ENCODE measurements around the gene VPS37B. TPM values are rescaled to one million over a fixed set of nuclear protein-coding genes. Genes with fewer than 3 reads are reported as not detected.

Gene VPS37B
- total RNA-seq, 1 experiment from 2014 or later, result 12.3 TPM

DNA sequence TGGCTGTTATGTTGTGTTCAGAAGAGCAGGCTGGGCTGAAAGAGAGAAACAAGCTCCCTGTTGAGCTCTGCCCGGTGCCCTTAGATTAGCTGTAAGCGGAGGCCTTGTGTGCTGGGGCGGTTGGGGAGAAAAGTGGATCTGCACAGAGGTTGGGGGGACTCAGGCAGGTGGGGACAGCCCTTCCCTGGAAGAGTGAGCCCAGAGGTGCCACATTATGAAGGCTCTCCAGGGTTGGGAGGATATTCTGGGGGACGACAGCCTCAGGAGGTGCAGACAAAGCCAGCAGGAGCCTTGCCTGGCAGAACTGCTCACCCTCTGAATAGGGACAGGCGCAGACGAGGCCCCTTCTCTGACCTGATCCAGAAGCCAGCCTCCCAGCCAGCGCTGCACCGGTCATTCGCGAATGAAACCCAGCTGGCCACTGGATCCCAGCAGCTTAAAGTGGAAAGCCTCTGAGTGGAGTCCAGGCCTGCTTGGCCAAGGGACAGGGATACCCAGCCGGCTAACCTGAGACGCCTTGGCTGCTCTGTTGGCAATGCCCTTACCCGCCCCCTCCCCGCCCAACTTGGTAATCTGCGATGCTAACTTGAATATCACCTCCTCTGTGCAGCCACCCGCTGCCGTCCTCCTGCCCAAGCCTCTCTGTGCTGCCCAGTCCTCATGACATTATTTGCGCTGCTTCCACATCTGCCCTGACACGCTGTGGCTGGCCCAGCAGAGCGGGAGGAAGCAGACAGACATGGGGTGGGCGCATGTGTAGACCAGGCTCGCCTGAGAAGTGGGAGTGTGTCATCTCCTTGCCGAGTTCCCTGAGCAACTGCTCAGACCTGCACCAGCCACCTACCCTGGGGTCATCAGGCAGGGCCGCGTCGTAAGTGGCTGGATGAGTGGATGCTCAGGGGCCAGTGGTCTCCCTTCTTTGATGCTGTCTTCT, 55.1 kb downstream of the VPS37B start:
- Histone ChIP-seq H4K20me1 (ENCODE audit: control insufficient read depth, insufficient read depth, insufficient read length) (no peaks in the 10 kb centered on the region), H3T11ph (ENCODE audit: low read length) (no peak overlapping the region), H4K8ac (replicated peaks; ENCODE audit: insufficient read length, low read depth, low read length) (no peak overlapping the region), H4K91ac (ENCODE audit: insufficient read length, low read depth, low read length) (no peak overlapping the region), H2BK120ac (ENCODE audit: low read depth, low read length, poor library complexity, severe bottlenecking) (no peak overlapping the region), H3K79me1 (ENCODE audit: insufficient read depth, low read depth, low read length, poor library complexity, severe bottlenecking) (no peaks in the 10 kb centered on the region), H3K27me3 (ENCODE audit: insufficient read depth, low read length) (peaks cover 10% of the 10 kb centered on the region), H4K5ac (ENCODE audit: insufficient read length, low read depth, low read length) (no peak overlapping the region), H2AFZ (ENCODE audit: low read length) (no peak overlapping the region), H2BK20ac (ENCODE audit: low read depth, low read length, poor library complexity, severe bottlenecking) (no peak overlapping the region), H3K18ac (ENCODE audit: insufficient read length, low read depth, low read length) (peak overlapping the region; percentile 41), H2AK5ac (ENCODE audit: insufficient read length, low read length) (no peak overlapping the region), H3K79me2 (ENCODE audit: insufficient read depth, low read length) (no peaks in the 10 kb centered on the region; the same call in 1 of the 2 replicates), H3K4me1 (ENCODE audit: insufficient read depth, low read length) (peaks cover 3% of the 10 kb centered on the region; the same call in 1 of the 2 replicates), H3K23ac (ENCODE audit: insufficient read length, low read depth, low read length) (no peak overlapping the region), H2BK15ac (ENCODE audit: low read depth, low read length) (no peak overlapping the region), H2BK5ac (ENCODE audit: insufficient read length, low read length) (no peak overlapping the region), H3K27ac (ENCODE audit: insufficient read length, low read depth, low read length) (no peak overlapping the region), H3K56ac (ENCODE audit: insufficient read length, low read depth, low read length) (no peak overlapping the region), H3K23me2 (ENCODE audit: insufficient read length, low read depth, low read length, poor library complexity, severe bottlenecking) (peaks cover 6% of the 10 kb centered on the region), H2BK12ac (ENCODE audit: insufficient read length, low read depth, low read length) (no peak overlapping the region), H3K4ac (ENCODE audit: low read depth, low read length) (no peak overlapping the region), H3K14ac (ENCODE audit: insufficient read depth, low read length) (no peak overlapping the region), H3K9ac (ENCODE audit: extremely low read depth, insufficient read length, low read length) (no peak overlapping the region), H3K4me2 (ENCODE audit: insufficient read depth, insufficient read length, low read length) (no peak overlapping the region), H3K9me3 (ENCODE audit: control insufficient read depth, low read depth, low read length) (no peaks in the 10 kb centered on the region)
- no CpG with 5 or more reads among the region's 26 CpGs for WGBS (ENCODE audit: extremely low coverage, insufficient read length, low lambda C conversion rate)
- Mint-ChIP-seq H3K9me3 (peaks cover 2 to 3% of the 10 kb centered on the region in 2 experiments; a peak in 1 of 5 replicates), H3K4me3 (no peak overlapping the region), H3K4me1 (peaks cover 35 to 36% of the 10 kb centered on the region in 2 experiments), H3K27ac (no peak overlapping the region; a peak in 1 of 7 replicates), H3K36me3 (ENCODE audit: insufficient read depth in 1 of 3, low read depth in 3 of 3) (peaks cover 0 to 4% (median 2%) of the 10 kb centered on the region in 3 experiments; a peak in 3 of 7 replicates), H3K27me3 (ENCODE audit: low read depth) (peaks cover 60% of the 10 kb centered on the region)
- TF ChIP-seq, protein P1, sequence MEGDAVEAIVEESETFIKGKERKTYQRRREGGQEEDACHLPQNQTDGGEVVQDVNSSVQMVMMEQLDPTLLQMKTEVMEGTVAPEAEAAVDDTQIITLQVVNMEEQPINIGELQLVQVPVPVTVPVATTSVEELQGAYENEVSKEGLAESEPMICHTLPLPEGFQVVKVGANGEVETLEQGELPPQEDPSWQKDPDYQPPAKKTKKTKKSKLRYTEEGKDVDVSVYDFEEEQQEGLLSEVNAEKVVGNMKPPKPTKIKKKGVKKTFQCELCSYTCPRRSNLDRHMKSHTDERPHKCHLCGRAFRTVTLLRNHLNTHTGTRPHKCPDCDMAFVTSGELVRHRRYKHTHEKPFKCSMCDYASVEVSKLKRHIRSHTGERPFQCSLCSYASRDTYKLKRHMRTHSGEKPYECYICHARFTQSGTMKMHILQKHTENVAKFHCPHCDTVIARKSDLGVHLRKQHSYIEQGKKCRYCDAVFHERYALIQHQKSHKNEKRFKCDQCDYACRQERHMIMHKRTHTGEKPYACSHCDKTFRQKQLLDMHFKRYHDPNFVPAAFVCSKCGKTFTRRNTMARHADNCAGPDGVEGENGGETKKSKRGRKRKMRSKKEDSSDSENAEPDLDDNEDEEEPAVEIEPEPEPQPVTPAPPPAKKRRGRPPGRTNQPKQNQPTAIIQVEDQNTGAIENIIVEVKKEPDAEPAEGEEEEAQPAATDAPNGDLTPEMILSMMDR (conservative IDR thresholded peaks at IDR 0.05), result no peak
- peak; percentile 32 for DNase-seq
